GM19467 (cell line): ENCODE data around the gene RPL26.
"Not testable (repeated sequence)": the region's sequence is repeated elsewhere in the genome, so short reads cannot be mapped to it uniquely, and the experiment has no call there.

Experiments used
- ATAC-seq: cut with Tn5 transposase; IDR thresholded peaks from one replicate; pipeline ENCODE4 v1.9.1; 2021; ENCODE audit warnings: mild to moderate bottlenecking, moderate library complexity; ENCODE audit not compliant: unreplicated experiment

Gene RPL26

GRCh38 chr17:8397636-8398035 lies 14.6 kb upstream of the RPL26 start, which contains the start of gene RNF222:
Gene RNF222 (minus strand): TSS chr17:8397827. CDS start chr17:8393461, 4,366 bp downstream.
- no peak for ATAC-seq

GRCh38 chr17:8394497-8394896 lies 11.5 kb upstream of the RPL26 start:
- not testable (repeated sequence) for ATAC-seq

- ATAC-seq, result no peak
Observed at GRCh38 chr17:8393470-8394231, 10.7 kb upstream of the RPL26 start.

GRCh38 chr17:8392674-8393469 lies 9.9 kb upstream of the RPL26 start:
- no peak for ATAC-seq

DNA sequence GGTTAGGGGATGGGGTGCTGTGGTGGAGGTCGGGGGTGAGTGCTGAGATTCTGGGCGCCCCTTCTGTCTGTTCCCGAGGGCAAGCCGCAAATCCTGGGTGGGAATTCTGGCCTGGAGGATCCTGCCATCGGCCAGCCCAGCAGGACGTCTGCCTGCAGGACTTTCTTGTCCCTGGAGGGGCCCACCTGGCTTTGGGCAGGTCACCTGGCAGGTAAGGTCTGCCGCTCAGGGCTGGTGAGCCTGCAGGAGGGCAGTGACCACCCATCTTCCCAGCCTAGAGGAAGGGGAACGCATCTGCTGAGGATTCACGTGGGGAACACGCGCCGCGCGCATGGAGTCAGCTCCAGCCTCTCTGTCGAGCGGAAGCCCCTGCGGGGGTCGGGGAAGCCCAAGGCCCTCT lies 9.3 kb upstream of the RPL26 start:
- ATAC-seq, result no peak

- no peak for ATAC-seq
Observed at GRCh38 chr17:8391711-8392110, 8.7 kb upstream of the RPL26 start.

GRCh38 chr17:8387914-8388651 lies 5.1 kb upstream of the RPL26 start:
- no peak for ATAC-seq

- ATAC-seq, result no peak
Observed at GRCh38 chr17:8386841-8387240, 3.8 kb upstream of the RPL26 start.

GRCh38 chr17:8384801-8385378 lies 1.9 kb upstream of the RPL26 start:
- no peak for ATAC-seq

DNA sequence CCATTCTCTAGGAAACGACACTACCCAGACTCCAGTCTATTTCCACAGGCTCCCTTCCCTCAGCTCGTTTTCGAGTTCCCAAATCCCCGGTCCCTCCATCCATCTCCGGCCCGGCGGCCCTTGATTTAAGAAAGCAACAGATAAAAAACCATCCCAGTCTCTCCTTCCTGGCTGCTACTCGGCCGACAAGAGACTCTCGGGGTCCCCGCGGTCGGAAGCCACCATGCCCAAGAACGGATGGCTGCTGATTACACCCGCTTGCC lies 182 bp downstream of the RPL26 start:
- ATAC-seq, result no peak

- ATAC-seq, result no peak
Observed at GRCh38 chr17:8382052-8382879, 727 bp downstream of the RPL26 start.

- ATAC-seq, result no peak
Observed at GRCh38 chr17:8380049-8380448, 2.9 kb downstream of the RPL26 start.

DNA sequence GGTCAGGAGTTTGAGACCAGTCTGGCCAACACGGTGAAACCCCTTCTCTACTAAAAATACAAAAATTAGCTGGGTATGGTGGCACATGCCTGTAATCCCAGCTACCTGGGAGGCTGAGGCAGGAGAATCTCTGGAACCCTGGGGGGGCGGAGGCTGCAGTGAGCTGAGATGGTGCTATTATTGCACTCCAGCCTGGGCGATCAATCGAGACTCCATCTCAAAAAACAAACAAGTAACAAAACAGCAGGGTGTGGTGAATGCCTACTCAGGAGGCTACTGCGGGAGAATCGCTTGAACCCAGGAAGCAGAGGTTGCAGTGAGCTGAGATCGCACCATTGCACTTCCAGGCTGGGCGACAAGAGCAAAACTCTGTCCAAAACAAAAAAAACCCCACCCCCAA lies 4.9 kb downstream of the RPL26 start:
- not testable (repeated sequence) for ATAC-seq

DNA sequence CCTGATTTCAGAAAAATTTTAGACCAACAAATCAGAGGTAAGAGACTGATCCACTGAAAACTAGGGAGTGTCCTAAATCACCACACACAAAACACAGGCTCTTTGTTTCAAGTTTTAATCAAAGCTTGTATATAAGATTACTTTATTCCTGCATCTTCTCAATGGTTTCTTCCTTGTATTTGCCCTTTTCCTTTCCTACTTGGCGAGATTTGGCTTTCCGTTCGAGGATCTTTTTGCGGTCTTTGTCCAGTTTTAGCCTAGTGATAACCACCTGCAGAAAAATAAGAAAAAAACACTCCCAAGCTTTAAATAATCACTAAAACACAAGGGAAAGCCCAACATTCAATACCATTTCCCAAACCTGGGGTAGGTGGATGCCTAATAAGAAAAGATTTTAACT lies 5.6 kb downstream of the RPL26 start:
- ATAC-seq, result no peak

GRCh38 chr17:8376271-8377067 lies 6.5 kb downstream of the RPL26 start, which contains the start of gene KRABD2:
Gene KRABD2 (minus strand): TSS chr17:8376704.
- ATAC-seq, result peak; percentile 86

DNA sequence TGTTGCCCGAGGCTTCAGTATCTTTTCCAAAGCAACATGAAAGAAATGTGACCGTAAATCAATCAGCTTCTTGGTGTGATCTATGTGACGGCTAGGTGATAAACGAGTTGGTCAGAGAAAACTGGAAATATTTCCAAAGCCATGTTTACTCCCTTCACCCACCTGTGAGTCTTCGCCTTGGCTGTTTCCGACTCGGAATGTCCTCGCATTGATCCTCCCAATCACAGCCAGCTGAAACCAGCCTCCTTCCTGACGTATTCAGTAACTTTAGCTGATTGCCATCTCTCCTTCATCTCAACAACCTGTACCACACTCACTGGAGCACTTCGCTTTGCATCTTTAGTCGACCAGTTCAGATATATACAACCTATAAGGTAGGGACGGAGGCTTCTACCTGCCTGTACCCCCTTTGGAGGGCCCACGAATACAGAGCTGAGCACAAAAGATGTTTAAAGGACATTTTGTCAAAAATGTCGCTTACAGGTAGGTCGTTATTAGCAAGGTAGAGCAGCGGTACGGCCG lies 7.2 kb downstream of the RPL26 start:
- ATAC-seq, result no peak

DNA sequence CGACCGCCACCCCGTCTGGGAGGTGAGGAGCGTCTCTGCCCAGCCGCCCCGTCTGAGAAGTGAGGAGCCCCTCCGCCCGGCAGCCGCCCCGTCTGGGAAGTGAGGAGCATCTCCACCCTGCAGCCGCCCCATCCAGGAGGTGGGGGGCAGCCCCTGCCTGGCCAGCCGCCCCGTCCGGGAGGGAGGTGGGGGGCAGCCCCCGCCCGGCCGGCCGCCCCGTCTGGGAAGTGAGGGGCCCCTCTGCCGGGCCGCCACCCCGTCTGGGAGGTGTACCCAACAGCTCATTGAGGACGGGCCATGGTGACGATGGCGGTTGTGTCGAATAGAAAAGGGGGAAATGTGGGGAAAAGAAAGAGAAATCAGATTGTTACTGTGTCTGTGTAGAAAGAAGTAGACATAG lies 9.1 kb downstream of the RPL26 start:
- not testable (repeated sequence) for ATAC-seq

- no peak for ATAC-seq
Observed at GRCh38 chr17:8372422-8372821, 10.6 kb downstream of the RPL26 start.

- no peak for ATAC-seq
Observed at GRCh38 chr17:8371786-8372185, 11.2 kb downstream of the RPL26 start.
